Right lobe of liver (tissue), 6 donors: ENCODE results near the gene TTLL4. TPM values are rescaled to one million over a fixed set of nuclear protein-coding genes. Genes with fewer than 3 reads are reported as not detected.

Source experiments
- ATAC-seq, 4 donors: fragments of 200-7000 bp; cut with Tn5 transposase; one replicate each; pipeline ENCODE4 v1.9.1; 2020; ENCODE audit warnings: mild to moderate bottlenecking in 4 of 4, moderate library complexity in 4 of 4
- DNase-seq, 3 donors: peaks; one replicate each; pipeline ENCODE4 v3.0.0-alpha.2; 2020
- H3K27ac ChIP-seq, 3 donors: fragments of 200-600 bp; one replicate each; pipeline ENCODE4 v1.8.0; 2022
- H3K27me3 ChIP-seq, 2 donors: fragments of 200-600 bp; one replicate each; pipeline ENCODE4 v1.8.0; 2022
- H3K36me3 ChIP-seq, 4 donors: fragments of 200-600 bp; sonication (generic) in 1 of 4; one replicate each; pipeline versions ENCODE4 v1.5.1 to v1.8.0; 2017 to 2022; ENCODE audit warnings: control low read depth in 1 of 4
- H3K4me1 ChIP-seq, 4 donors: fragments of 200-600 bp; sonication (generic) in 1 of 4; one replicate each; pipeline versions ENCODE4 v1.5.1 to v1.8.0; 2017 to 2022; ENCODE audit warnings: control low read depth in 1 of 4
- H3K4me3 ChIP-seq, 3 donors: fragments of 200-600 bp; one replicate each; pipeline ENCODE4 v1.8.0; 2022
- H3K9me3 ChIP-seq, 4 donors: fragments of 200-600 bp; sonication (generic) in 1 of 4; one replicate each; pipeline versions ENCODE4 v1.5.1 to v1.8.0; 2017 to 2022; ENCODE audit warnings: control low read depth in 1 of 4
- CTCF ChIP-seq, 4 donors: fragments of 200-600 bp in 3 of 4; fragments of 450-650 bp in 1 of 4; IDR thresholded peaks; one replicate each; pipeline versions ENCODE4 v1.5.1 to v1.8.0; 2016 to 2022; ENCODE audit warnings: antibody characterized with exemption in 4 of 4, mild to moderate bottlenecking in 2 of 4
- POLR2A ChIP-seq: fragments of 450-650 bp; IDR thresholded peaks from one replicate; pipeline ENCODE4 v1.6.1; 2017; ENCODE audit warnings: antibody characterized with exemption, mild to moderate bottlenecking
- WGBS: methylation state at CpG from one replicate; pipeline ENCODE4 v1.1.6; 2018; ENCODE audit warnings: low coverage, low lambda C conversion rate; ENCODE audit not compliant: insufficient coverage; ENCODE audit errors: missing lambda C conversion rate; 5-methylcytosine and 5-hydroxymethylcytosine counted together
- intact Hi-C, 2 donors: fragments of 100-400 bp; cut with DNase I; formaldehyde crosslinking; loops; one replicate each; pipeline versions ENCODE4 v1.11.2 to v1.14.1; 2022
- total RNA-seq, 6 experiments: library from RNA; depleted of rRNA in 2 of 6; stranded (reverse); fragments of >200 nt in 2 of 6; fragmentation: NEBNext Ultra II Directional in 3 of 6; extraction: Animal tissue kit (Norgen Biotek cat#: 25700) in 3 of 6; gene quantifications; one replicate each; pipeline versions ENCODE4 v1.1.0 to v1.2.4, GENCODE V29; 2016 to 2023
- donor health status: DM: no; HTN: yes; CAD: no.
- donor health status: DM: no; HTN: no; CAD: no.
- donor health status: DM: no; HTN: no; CAD: no.
- donor health status: DM: no; HTN: yes; CAD: no.
- donor health status: DM: no; HTN: yes; CAD: no.

The TTLL4 gene
- total RNA-seq, 6 experiments from 2014 or later, result 8.2 to 14.8 (median 11.6) TPM

GRCh38 chr2:218722419-218722818 is 11.8 kb downstream of the TTLL4 start:
- Histone ChIP-seq H3K27ac (no peak overlapping the region), H3K4me3 (no peak overlapping the region), H3K9me3 (peaks cover 0 to 9% (median 0%) of the 10 kb centered on the region in 4 donors), H3K36me3 (no peaks in the 10 kb centered on the region), H3K27me3 (no peaks in the 10 kb centered on the region), H3K4me1 (peaks cover 0 to 8% (median 0%) of the 10 kb centered on the region in 4 donors)
- ATAC-seq (no peak), DNase-seq (no peak)
- intact Hi-C loops, result loop anchor here in 1 of 2 donors (10.0 kb wide), 1 partner anchor 132 kb away; the partner anchor contains the start of gene WNT6
- TF ChIP-seq CTCF (IDR thresholded peaks at IDR 0.05) (no peak), POLR2A (no peak)
- WGBS, result 77% methylated on average over 1 of the region's 1 CpG

- intact Hi-C loops, result loop anchor here in 1 of 2 donors (10.0 kb wide), 1 partner anchor 132 kb away; the partner anchor contains the start of gene WNT6
- Histone ChIP-seq H3K27ac (no peak overlapping the region), H3K4me3 (no peak overlapping the region), H3K36me3 (no peaks in the 10 kb centered on the region), H3K9me3 (peaks cover 0 to 9% (median 0%) of the 10 kb centered on the region in 4 donors), H3K4me1 (peaks cover 0 to 8% (median 0%) of the 10 kb centered on the region in 4 donors), H3K27me3 (no peaks in the 10 kb centered on the region)
- ATAC-seq (peak in 1 of 4 donors; percentile 20), DNase-seq (no peak)
- TF ChIP-seq CTCF (IDR thresholded peaks at IDR 0.05), result no peak
- TF ChIP-seq POLR2A, result no peak
- WGBS, result 40% methylated on average over 1 of the region's 1 CpG
These were observed 12.5 kb downstream of the TTLL4 start for GRCh38 chr2:218722876-218723785.

- Histone ChIP-seq H3K9me3 (peaks cover 0 to 9% (median 0%) of the 10 kb centered on the region in 4 donors), H3K4me1 (peaks cover 0 to 7% (median under 1%) of the 10 kb centered on the region in 4 donors), H3K36me3 (no peaks in the 10 kb centered on the region), H3K27me3 (no peaks in the 10 kb centered on the region), H3K4me3 (no peak overlapping the region), H3K27ac (no peak overlapping the region)
- ATAC-seq, result no peak
- DNase-seq, result no peak
- intact Hi-C loops, result loop anchor here in 1 of 2 donors (10.0 kb wide), 1 partner anchor 129 kb away; the partner anchor contains the start of gene WNT6
- 85% methylated on average over 6 of the region's 6 CpGs for WGBS
- TF ChIP-seq CTCF (IDR thresholded peaks at IDR 0.05) (no peak), POLR2A (no peak)
These were observed 15.5 kb downstream of the TTLL4 start for GRCh38 chr2:218726004-218726574.

- Histone ChIP-seq H3K27ac (no peak overlapping the region), H3K36me3 (no peaks in the 10 kb centered on the region), H3K9me3 (peaks cover 0 to 9% (median 0%) of the 10 kb centered on the region in 4 donors), H3K27me3 (no peaks in the 10 kb centered on the region), H3K4me3 (no peak overlapping the region), H3K4me1 (peaks cover 3 to 16% (median 10%) of the 10 kb centered on the region in 4 donors)
- intact Hi-C loops, result loop anchor here in 1 of 2 donors (10.0 kb wide), 1 partner anchor 127 kb away; the partner anchor contains the start of gene WNT6
- ATAC-seq (peak in 3 of 4 donors; percentile 16 to 62 (median 41)), DNase-seq (no peak)
- WGBS, result 87% methylated on average over 6 of the region's 6 CpGs
- TF ChIP-seq POLR2A (no peak), CTCF (IDR thresholded peaks at IDR 0.05) (peak; percentile 27 to 65 (median 50))
These were observed 17.0 kb downstream of the TTLL4 start for GRCh38 chr2:218727502-218728165.
